ENCODE data around the gene MGMT.

- TF ChIP-seq CTCF (IDR thresholded peaks at IDR 0.05) (no peak), POLR2AphosphoS5 (IDR thresholded peaks at IDR 0.05) (no peak)
Measured at GRCh38 chr10:129727495-129727894, 260.5 kb downstream of the MGMT start.
